GM21367 (cell line): Measurements from ENCODE around the gene CACNA1C.

Experiments used
- ATAC-seq: cut with Tn5 transposase; IDR thresholded peaks from one replicate; pipeline ENCODE4 v1.9.1; 2021; ENCODE audit not compliant: unreplicated experiment

Gene CACNA1C

DNA sequence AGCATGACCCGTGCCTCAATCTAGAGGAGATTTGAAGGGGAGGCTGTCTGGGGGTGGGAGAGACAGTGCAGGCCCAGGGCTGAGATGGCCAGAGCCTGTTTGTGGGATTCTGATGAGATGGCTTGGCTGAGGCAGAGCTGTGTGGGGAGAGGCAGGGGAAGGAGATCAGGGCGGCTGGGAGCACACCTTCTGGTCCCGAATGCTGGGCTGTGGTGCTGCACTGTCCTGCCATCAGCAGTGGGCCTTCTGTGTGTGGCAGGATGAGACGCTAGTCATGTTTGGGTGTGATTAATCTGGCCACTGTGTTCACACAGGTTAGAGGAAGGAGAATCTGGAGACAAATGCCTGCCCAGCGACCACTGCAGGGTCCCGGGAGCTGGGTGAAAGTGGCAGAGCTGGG lies 300.9 kb downstream of the CACNA1C start:
- no peak for ATAC-seq

DNA sequence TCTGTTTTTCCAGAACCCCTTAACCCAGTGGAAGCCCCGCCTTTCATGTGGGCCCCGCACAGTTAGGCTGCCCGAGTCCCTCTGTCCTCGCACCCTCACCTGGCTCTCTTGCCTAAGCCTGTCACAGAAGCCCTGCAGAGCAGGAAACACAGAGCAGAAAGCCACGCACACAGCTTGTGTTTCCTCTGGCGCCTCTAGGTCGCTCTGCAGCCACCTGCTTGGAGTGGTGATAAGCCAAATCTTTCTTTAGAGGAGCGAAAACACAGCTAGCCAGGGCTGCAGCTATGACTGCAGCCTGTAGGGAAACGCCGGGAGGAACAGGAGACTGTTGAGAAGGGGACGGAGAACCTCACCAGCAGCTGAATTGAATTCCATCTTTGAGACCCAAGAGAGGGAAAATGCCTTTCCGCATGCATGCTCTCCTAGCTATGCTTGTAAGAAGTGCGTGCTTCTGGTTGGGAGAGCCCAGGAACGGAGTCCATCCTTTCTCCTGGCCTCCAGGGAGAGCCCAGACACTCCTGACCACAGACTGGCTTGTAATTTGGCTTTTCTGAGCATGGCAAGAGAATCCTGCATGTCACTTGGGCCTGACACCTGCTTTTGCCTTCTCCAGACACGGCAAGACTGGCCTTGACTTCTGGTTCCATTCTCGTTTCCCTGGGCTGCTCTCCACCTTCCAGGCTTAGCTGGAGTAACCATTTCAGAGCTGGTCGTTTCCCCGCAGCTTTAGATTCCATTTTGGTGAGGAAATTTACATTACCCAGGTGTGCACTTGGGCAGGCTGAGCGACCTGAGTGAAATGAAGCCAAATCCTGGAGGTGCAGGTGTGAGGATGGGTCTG lies 301.6 kb downstream of the CACNA1C start:
- ATAC-seq: no peak

DNA sequence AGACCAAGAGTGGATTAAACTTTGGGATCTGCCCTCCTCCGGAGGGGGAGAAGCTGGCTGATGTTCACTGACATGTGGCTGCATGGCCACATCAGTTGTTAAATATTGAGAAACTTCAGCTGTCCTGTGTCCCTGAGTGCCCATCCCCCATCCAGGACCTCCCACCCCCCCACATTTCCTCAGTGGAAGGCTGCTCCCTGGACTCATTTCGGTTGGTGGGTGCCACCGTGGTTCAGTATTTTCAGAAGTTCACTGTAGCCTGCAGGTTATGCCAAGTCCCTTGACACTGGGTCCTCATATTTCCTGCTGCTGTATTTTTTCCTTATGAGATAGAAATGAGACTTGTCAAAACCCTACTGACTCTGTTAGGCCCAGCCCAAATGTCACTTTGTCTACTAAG lies 302.4 kb downstream of the CACNA1C start:
- no peak for ATAC-seq

DNA sequence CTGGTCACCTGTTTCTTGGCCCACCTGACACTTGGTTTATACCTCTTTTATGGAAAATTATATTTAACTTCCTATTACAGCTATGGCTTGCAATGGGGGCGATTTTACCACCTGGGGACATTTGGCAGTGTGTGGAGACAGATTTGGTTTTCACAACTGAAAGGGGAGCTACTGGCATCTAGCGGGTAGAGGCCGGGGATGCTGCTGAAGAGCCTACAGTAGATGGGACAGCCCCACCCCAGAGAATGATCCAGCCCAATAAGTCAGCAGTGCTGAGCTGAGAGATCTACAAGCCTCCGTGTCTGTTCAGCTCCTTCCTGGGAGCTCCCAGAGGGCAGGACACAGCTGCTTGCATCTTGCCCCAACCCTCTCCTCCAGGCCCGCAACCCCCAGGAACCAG lies 302.8 kb downstream of the CACNA1C start:
- no peak for ATAC-seq

DNA sequence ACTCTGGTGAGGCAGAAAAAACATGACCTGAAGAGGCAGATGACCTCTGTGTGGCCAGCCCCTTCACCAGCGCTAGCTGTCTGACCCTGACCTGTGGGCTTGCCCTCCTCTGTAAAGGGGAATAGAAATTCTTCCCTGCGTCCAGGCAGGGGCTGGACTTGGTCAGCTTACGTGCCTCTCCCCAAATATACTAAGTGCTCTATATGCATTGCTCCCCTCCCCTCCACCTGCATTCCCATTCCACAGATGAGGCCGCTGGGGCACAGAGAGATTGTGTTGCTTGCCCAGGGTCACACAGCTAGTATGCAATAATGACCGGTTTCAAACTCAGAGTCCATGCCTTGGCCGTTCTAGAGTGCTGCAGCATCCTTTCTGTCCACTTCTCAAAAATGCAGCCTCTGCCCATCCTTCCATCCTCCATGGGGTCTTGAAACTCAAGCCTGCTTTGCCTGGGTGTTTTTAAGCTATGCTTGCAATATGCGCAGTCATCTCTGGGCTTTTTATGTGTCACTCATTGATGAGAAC lies 303.9 kb downstream of the CACNA1C start:
- no peak for ATAC-seq

DNA sequence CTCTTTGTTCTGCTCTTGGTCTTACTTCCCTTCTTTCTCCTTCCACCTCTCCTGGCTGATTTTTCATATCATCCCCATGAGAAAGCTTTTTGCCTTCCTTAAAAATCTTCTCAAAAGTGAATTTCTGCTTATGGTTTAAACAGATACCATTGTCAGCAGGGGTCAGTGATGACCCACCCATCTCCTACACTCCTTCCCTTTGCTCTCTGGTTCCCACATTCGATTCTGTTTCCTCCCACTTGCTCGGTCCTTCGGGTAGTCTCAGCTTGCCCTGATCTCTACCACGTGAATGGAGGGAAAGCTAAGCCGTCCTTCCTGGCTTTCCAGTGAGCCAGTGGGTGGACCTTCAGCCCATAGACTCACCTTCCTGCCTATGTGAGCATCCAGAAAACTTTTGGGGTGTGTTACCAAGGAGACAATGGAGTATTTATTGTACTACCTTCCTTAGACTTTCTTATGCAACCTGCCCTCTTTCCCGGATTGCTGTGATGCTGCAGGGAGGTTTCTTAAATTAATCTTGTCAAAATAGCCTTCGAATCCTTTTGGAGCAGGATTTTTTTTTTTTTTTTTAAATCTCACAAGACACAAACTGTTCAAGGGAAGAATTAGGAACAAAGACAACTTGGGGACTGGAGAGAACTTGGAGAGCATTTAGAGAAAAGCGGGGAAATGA lies 306.3 kb downstream of the CACNA1C start:
- no peak for ATAC-seq

DNA sequence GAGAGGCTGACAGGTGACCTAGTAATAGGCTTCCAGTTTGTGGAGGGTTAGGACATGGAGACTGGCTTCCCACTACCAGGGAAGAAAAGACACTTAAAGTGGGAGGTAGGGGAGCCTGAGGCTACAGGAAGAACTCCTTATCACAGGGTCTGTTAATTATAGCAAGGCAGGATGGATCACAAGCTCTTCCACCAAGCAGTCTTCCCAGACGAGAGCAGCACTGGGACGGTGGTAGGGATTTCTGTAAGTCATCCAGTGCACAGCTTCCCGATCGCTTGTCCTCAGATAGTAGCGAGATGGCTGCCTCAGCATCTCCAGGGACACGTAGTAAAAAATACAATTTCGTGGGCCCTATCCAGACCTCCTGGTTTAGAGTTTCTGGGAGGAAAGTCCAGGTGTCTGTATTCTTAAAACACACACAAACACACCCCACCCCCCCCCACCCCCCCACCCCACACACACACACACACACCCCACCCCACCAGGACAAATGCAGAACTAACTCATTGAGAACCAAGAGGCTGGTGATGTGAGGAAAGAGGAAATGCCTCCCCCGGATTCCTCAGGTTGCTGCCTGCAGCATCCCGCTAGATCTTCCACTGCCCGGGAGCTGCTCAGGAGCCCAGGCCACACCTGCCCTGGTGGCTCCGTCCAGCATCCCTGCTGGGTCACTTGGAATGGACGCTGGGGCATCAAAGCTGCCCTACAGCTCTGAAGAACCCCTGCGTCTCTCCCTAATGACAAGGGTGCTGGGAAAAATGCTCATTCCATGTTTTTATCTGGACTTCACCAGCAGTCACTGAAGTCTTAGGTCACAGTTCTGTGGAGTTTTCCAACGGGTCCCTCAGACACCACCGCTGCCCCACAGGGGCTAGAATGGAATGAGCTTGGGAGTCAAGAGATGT lies 307.2 kb downstream of the CACNA1C start:
- no peak for ATAC-seq

DNA sequence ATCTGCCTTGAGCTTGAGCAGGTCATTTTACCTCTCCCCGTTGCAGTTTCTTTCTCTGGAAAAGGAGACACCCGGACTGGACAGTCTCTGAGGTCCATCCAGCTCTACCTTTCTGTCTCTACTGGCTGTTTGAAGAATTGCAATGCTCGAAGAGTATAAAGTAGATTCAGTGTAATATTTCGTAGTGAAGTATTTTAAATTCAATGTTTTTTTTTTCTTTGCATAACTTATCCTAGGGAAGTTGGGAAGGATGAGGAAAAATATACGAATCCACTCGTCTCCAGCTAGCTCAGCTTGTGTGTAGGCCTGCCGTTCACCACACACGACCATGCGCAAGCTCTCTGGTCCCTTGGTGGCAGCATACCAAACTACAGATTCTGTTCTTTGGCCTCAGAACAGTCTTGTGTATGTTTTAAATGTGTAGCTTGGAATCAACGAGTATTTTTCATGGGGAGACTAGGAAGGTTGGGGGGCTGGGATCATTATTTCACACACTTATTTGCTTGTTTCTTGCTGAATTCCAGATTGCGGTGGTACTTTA lies 307.9 kb downstream of the CACNA1C start:
- ATAC-seq: no peak

DNA sequence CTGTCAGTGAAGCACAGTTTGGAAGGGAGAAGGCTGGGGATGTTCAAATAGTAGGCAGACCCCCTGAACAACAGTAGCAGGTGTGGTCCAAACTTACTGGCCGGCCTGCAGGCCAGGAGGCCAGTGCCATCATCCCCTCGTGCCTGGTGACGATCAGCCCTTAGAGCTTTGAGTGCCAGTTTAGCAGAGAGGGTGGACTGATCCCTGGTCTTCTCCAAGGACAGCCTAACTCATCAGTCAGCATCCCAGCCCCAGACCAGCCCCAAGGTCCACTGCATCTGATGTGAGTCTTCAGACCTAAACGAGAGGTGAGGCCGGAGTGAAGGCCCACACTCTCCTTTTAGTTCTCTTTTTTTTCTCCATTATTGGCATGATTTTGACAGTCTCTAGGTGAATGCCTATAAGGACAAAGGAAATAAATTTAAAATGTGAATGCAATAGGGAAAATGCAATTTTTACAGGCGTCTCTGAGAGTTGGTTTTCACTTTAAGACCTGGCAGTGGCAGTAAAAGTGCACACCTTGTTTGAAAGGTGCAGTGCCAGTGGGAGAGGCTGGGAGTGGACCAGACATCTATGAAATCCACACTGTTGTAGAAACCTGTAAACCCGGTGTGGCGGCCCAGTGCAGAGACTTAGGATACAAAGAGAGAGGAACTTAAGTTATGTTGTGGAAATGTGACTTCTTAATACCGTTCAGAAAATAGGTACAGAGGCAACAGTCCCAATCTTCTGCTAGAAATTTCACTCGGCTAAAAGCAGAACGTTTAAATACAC lies 311.2 kb downstream of the CACNA1C start:
- ATAC-seq: no peak

DNA sequence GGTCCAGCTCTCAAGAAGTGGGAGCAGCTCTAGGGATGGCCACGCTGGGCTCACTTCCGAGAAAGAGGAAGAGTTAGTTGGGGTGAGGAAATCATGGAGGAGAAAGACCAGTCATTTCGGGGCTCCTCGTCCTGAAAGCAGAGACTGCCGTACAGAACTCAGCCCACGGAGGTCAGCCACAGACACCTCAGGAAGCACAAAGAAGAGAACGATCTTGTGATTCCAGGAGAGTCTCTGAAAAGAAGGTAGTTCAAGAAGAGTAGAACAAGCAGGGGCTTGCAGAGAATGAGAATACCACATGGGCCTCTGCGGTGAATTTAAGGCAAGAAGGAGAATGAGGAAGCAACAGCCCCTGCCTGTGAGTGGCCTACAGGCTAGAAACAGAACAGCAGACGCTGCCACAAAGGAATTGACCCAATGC lies 311.9 kb downstream of the CACNA1C start:
- ATAC-seq: no peak

DNA sequence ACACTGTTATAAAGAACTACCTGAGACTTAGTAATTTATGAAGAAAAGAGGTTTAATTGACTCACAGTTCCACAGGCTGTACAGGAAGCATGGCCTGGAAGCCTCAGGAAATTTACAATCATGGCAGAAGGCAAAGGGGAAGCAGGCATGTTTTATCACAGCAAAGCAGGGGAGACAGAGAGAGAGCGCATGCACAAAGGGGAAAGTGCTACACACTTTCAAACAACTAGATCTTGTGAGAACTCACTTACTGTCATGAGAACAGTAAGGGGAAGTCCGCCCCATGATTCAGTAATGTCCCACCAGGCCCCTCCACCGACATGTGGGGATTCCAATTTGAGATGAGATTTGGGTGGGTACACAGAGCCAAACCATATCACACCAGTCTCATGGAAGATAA lies 313.9 kb downstream of the CACNA1C start:
- no peak for ATAC-seq

DNA sequence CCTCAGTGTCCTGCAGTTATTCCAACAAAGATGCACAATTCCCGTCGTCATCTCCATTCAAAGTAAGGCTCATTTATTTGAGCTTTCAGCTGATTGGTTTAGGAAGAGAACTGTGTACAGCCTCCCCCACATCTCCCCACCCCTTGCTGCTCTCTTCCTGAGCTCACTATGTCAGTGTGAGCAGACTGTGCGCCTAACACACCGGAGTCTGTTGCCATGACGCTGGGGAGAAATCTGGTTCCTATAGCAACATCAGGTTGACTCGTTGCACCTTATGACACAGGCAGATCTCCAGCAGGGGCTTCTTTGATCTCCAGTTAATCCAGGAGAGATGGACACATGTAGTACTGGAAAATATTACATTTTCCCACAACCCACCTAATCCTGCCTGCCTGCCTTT lies 319.4 kb downstream of the CACNA1C start:
- no peak for ATAC-seq

DNA sequence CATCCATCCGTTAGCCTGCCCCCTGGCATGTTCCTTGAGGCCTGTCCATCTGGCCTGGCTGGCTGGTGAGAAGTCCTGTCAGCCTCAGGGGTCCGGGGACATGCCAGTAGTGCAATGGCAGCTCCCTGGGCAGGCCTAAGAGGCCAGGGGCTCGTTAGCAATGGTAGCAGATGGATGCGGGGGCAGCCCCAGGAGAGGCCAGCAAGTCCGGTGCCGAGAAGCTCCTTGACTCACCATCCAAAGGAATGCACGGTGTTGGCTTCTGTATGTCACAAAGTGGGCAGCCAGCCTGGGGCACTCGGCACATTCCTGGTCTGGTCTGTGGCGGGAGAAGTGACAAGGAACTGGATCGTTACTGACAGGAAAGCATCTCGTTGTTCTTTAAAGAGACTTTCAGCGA lies 319.9 kb downstream of the CACNA1C start:
- no peak for ATAC-seq

DNA sequence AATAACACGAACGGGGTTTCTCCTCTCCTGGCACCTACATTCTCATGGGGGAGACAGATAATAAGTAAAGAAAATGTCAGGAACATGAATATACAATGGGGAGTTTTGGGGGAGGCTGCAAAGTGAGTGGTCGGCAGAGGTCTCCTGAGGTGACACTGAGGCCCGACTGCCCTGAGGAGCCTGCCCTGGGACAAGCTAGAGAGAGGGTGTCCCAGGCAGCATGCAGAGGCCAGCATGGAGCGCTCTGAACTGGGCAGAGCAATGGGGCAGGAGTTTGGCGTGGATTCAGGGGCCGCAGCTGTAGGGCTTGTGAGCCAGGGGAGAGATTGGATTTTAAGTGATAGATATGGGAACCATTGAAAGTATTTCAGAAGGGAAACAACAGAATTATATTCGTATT lies 320.5 kb downstream of the CACNA1C start:
- no peak for ATAC-seq

DNA sequence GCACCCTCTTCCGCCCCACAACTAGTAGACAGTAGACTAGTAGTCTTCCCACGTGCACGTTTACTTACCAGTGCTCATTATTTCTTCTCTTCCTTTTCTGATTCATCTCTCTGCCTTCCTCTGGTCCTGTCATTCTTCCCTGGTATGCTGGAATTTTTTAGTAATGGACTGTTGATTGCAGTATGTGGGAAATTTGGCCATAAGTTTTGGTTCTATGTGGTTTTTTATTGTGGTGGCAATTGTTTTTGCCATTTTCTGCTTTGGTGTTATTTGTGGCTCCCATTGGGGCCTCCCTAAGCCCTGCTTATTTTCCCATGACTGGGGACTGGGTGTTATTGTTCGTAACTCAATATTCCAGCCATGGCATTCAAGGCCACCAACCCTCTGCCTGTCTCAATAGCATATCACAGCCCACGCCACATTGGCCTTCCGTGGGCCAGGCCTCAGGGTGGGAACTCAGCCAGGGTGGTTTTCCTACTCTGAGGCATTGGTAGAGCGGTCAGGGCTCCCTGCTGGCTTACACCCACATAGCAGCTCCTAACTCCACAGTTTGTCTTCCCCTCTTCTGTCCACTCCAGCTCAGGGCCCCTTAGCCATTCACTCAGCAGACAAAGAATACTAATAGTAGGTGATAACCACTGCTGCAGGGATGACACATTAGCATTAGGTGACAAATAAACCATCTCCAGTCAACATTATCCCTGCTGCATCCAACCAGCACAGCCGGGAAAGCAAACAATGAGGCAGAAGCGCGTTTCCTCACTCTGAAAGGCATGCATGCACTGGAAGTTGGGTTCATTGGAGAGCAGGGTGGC lies 321.5 kb downstream of the CACNA1C start:
- ATAC-seq: no peak

DNA sequence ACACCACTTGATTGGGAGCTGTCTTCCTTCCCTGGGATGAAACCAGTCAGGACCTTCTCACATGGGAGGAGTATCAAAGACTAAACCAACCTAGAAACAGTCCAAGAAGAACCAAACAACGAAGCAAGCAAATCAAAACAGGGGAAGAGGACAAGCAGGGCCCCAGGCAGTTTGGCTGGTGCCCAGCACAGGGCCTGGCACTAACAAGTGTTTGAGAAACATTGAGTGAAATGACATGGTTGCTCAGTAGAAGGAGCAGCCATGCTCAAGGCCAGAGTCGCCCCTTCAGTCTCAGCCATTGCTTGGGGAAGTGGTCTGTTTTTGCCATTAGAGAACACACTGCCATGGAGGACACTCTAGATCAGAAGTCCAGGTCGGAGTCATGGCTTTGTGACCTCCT lies 323.1 kb downstream of the CACNA1C start:
- ATAC-seq: no peak

DNA sequence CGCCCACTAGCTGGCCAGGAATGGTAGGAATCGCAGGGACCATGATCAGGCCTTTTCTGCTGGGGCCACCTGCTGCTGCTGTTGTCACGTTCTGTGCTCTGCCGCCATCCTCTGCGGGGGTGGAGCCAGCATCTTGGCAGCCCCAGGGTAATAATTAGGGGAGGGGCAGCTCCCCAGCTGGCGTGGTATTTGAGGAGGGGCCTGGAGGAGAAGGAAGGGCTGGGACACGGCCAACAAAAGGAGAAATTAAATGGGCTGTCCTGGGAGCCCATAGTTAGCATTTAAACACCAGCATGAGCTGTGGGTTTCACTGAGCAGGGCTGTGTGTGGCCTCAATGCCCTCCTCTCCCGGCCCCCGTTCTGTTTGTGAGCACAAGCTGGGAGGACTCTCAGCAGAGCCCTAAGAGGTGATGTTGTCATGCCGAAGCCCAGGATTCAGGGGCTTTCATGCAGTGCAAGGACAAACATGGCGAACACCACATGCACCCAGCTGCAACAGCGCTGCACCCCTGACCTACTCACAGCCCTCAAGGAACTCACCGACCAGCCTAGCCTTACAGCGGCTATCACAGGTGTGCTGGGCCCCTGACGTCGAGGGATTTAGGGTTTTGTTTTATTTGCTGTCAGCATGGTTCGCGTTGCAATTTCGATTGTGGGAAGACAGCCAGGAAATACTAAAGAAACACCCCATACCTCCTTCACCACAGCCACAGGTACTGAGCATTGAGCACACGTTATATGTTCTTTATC lies 324.3 kb downstream of the CACNA1C start:
- ATAC-seq: no peak

DNA sequence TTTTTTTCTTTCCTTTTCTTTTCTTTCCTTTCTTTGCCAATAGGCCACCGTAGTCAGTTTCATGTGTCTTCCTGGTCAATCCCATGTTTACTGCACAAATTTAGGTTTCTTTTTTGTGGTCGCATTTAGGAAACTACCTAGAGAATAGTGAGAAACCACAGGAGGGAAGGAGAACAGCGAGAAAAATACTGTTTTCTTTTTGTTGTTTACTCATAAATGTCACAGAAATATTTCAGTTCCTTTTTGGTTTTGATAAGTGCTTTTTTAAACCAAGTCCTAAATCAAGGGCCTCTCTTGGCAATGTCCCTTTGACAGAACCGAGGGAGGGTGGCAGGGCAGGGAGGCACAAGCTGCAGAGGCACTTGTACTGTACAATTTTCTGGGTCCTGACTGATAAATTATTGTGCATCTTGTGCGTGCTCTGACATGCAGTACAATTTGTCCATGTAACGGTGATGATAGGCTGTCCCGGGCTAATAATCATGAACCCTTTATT lies 326.1 kb downstream of the CACNA1C start:
- ATAC-seq: peak; percentile 50

DNA sequence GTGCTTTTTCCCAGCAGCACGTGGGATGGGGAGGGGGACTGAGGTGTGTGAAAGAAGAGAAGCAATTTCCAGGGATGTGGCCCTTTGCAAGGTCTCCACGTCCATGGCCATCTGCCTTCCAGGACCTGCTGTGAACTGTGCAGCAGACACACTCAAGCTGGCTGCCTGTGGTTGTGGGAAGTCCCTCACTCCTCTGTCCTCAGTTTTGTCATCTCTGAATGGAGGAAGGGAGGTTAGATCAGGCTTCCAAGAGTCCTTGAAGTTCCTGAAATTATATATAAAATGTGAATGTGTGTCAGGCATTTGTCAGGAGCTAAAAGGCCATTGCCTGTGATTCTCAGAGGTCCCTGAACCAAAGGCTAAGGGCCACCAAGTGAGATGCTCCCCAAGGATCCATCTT lies 328.2 kb downstream of the CACNA1C start:
- ATAC-seq: no peak
